A673 (cell line): ENCODE measurements around the gene KPNA6.

Source experiments
- EZH2 ChIP-seq: fragments of 200-600 bp; sonication (generic); IDR thresholded peaks from 2 replicates; pipeline ENCODE4 v1.6.1; 2017; ENCODE audit warnings: borderline replicate concordance, low read depth, mild to moderate bottlenecking, mixed read lengths, antibody characterized with exemption, low read length; ENCODE audit not compliant: poor library complexity, severe bottlenecking
- TF ChIP-seq, protein P1 (sequence below): fragments of 300-800, 200-600 bp; sonication (generic); conservative IDR thresholded peaks from 2 replicates; pipeline ENCODE4 v1.5.1; 2017; ENCODE audit warnings: low read depth, mild to moderate bottlenecking, antibody characterized with exemption, low read length, moderate library complexity, mixed read lengths

DNA sequence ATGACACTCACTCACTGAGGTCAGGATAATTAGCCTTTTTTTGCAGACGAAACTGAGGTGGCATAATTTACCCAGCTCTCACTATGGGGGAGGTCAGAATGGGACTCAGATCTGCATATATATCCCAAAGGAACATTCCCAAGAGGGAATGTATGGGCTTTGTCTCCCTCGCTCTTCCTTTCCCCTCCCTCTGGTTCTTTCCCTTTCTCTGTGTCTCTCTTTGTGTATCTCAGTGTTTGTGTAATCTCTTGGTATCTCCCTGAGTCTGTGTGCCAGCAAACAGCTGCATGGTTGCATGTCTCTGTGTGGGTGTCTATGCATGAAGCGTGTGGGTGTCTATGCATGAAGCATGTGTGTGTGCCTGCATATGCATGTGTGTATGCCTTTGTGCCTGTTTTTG is 30.4 kb upstream of the KPNA6 start:
- TF ChIP-seq EZH2, result no peak
- TF ChIP-seq, protein P1, sequence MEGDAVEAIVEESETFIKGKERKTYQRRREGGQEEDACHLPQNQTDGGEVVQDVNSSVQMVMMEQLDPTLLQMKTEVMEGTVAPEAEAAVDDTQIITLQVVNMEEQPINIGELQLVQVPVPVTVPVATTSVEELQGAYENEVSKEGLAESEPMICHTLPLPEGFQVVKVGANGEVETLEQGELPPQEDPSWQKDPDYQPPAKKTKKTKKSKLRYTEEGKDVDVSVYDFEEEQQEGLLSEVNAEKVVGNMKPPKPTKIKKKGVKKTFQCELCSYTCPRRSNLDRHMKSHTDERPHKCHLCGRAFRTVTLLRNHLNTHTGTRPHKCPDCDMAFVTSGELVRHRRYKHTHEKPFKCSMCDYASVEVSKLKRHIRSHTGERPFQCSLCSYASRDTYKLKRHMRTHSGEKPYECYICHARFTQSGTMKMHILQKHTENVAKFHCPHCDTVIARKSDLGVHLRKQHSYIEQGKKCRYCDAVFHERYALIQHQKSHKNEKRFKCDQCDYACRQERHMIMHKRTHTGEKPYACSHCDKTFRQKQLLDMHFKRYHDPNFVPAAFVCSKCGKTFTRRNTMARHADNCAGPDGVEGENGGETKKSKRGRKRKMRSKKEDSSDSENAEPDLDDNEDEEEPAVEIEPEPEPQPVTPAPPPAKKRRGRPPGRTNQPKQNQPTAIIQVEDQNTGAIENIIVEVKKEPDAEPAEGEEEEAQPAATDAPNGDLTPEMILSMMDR, result no peak
